GM10847 (cell line): ENCODE measurements around the gene SOX5.

Experiments used
- POLR2A ChIP-seq: IDR thresholded peaks from 2 replicates; pipeline ENCODE4 v1.6.1; 2011; ENCODE audit not compliant: insufficient read length; ENCODE audit errors: extremely low read depth

Gene SOX5

DNA sequence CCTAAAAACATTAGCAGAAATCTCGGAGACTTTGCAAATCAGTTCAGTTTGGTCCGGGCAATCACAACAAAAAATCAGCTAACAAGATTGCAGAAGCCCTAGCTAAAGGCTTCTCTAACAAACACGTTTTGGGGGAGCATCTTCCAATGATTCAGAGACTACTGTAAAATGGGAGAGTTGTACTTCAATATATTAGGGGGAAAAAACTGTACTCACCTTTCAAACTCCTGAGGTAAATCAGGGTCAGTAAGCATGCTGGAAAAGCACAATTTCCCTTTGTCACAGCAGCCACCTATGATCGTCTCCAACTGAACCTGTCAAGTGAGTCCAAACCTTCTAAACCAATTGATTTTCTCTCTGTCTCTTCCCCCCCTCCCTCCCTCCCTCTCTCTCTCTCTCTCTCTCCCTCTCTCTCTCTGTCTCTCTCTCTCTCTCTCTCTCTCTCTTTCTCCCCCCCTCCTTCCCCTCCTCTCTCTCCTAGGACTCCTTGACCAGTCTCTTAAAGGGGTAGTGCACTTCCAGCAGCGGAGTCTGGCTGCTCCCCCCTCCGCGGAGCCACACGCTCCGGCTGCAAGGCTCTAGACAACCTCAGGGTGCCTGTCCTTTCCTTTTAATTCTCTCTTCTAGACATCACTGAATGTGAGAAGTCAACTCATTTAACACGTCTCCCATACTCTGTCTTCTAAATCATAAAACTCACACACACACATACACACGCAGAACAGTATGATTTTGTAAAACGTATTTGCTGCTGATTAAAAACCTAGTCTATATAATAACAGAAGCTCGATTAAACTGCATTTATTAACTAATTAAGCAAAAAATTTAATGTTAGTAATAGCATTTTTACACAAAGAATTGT lies at the start of gene SOX5:
SOX5 (minus strand) TSS at position 323 of the 862 bp plus-strand sequence; CDS start at position 254, 69 bp downstream.
- no peak for TF ChIP-seq POLR2A

DNA sequence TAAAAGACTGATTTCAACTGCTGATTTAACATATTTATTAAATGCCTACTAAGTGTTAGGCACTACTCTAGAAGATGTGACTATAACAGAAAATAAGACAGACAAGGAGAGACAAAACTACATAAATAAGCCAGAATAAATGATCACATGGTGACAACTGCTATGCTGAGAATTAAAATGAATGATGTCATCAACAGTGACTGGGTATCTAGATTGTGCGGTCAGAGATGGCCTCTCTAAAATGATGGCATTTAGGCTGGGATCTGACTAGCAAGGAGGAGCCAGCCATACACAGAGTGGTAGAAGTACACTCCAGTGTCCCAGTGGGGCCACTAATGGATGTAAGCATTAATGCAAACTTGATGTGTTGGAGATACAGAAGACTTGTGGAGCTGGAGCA lies 37.6 kb upstream of the SOX5 start:
- TF ChIP-seq POLR2A: no peak

DNA sequence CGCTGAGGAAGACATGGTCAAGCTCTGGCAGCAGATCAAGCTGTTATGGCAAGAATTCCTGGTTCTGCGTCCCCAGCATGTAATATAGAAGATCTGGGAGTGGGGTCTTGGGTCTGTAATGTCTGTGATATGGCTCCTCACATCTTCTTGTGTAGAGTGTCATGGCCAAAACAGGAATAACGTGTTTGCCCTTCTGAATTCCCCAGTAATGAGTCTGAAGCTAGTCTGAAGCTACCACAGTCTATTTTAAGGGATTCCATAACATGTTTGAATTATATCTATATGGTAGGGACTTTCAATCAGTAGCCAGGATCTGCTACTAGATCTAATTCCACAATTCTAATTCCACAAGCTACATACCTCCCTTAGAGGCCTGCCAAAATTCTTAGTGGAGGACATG lies 31.4 kb upstream of the SOX5 start:
- TF ChIP-seq POLR2A: no peak

DNA sequence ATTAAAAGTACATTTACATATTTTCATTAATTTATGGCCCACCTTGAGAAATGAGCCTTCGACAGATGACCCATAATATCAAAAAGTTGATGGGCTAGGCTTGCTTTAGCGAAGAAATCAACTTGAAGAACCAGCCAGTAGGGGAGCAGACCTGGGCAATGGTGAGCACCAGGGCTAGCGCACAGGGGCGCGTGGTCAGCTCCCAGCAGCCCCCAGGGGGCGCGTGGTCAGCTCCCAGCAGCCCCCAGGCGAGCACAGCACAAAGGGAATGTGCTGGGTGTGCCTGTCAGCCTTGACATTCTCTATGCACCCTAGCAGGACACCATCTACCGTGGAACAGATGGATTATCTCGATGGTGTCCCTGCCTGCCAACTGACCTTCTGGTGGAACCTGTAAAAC lies 15.3 kb upstream of the SOX5 start:
- no peak for TF ChIP-seq POLR2A

DNA sequence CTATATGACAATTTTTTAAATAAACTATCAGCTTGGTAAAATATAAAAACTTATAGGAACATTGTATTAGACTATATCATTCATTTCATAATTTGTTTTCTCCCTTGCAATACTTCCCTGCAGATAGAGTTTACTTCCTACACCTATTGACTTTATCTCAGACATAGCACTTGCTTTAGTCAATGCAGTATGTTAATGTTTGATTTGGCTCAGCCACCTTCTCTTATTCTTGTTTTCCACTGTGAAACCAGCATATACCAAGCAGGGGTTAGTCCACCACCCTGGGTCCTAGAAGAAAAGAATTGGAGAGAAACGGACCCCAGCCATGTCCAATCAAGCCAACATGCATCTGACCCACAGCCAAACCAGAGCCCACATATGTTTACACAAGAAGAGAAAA lies 10.4 kb upstream of the SOX5 start:
- no peak for TF ChIP-seq POLR2A

DNA sequence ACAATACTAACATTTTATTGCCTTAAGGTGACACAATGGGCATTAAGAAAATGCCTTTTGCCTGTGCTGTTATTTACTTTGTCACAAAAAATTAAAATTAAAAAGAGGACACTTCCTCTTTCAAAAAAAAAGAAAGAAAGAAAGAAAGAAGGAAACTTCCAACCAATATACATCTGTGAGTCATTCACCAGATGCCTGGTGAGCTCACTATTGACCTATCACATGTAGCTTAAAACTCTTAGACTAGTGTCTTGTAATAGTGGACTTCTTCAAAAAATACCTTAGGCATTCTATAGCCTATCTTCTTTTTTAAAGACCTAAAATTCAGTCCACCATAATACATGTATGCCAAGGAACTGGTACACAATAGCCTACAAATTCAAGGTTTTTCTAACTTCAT lies 4.9 kb upstream of the SOX5 start:
- no peak for TF ChIP-seq POLR2A

DNA sequence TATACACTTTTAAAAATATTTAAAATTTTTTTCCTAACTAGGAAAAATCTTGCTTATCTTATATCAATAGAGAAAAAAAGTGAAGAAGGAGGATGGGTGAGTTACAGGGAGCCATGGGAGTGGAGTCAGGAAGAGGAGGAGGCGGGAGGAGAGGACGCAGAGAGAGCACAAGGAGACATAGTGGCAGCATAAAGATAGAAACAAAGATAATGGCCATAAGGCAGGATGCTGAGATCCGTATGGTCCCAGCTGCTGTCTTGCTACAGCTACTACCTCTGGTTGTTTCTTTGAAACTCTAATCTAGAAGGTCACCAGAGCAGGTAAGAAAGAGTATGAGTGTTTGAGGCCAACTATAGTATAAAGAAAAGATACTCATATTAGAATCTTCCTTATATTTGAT lies 2.6 kb upstream of the SOX5 start:
- TF ChIP-seq POLR2A: no peak

DNA sequence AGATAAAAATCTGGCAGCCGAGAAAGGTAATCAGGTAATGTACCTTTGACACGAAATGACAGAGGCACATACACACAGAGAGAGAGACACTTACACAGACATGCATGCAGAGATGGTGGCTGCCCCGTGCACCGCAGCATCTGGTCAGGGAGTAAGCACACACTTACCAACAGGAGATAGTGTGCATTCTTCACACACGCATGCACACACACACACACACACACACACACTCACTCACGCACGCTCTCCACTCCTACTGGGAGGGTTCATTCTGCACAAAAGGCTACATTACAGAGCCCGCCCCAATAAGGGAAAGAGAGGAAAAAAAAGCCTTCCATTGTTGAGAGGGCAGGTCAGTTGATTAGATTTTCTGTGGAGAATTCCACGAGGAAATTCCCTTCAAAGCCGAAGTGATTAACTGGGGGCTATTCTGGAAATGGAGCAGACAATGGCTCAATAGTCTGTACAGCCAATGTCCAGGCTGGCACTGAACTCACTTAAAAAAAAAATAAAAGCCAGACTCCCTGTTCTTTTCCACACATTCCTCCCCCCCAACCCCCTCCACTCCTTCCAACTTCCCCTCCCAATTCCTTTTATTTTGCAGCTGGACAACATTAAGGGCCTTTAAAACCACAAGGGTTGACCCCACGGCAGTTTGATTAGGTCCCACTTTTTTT lies 1.4 kb upstream of the SOX5 start:
- no peak for TF ChIP-seq POLR2A

DNA sequence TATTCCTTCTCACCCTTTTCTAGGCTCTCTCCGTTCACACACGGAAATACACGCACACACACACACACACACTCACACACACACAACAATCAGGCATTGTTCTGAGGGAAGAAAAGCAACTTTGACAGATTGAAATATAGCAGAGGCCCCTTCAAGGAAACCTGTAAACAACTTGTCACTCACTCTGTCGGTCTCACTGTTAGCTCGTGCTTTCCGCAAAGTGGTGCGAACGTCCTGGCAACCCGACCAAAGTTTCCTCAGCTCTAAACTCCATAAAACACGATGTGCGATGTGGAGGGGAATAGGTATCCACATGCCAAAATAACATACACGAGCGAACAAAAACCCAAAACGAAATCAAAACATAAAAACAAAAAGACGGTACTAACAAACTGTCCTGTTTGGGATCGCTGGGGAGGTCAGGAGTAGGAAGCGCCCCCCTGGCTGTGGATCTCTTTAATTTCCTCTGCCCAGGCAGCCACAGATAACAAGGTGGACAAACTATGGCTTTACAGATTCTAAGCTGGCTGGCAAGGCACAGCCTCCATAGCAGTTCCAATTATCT lies 822 bp upstream of the SOX5 start:
- no peak for TF ChIP-seq POLR2A

DNA sequence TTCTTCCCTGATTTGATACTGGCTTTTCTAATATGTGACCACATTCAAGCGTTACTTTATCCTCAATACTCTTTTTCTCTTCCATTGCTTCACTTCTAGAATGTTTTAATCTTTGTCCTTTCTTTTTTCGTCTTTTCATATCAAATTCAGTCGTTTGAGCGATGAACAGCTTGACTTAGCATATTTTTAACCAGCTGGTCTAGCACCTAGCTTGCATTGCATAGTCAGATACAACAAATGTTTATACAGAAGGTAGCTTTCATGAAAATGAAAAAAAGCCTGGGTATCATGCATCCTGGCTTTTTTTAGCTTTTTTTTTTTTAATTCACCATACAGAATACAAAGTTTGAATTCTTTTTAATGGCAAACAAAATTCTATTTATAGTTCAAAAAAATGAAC lies 1.2 kb downstream of the SOX5 start:
- no peak for TF ChIP-seq POLR2A

DNA sequence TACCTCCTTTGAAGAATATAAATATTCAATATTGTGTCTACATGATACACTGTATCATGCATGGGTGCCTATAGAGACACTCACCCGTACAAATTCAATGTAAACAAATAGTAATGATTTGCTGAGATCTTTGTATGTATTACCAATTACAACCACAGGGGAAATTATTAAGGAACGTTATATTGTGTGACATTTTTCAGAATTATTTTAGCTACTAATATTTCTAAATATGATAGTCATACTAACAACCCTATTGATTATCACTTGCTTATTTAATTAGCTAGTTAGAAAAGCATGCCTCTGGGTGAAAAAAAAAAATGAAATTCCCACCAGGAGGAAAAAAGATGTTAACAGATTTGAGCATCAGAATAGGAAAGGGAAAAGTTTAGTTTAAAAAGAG lies 2.1 kb downstream of the SOX5 start:
- no peak for TF ChIP-seq POLR2A

DNA sequence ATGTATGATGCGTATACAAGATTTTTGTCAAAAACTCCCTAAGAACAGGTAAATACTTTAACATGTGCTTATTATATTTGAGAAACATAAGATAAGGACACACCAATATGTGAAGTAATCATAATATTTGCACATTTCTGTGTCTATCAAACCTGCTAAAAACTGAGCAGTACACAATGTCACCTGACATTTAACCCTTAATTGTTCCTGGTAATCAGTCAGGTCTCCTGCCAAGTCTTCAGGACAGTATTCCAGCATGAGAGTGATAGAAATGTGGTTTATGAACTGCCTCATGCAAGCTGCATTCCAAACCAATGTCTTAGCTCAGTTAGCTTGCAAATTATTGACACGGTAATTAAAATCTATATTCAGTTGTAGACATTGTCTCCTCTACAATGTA lies 4.2 kb downstream of the SOX5 start:
- TF ChIP-seq POLR2A: no peak

DNA sequence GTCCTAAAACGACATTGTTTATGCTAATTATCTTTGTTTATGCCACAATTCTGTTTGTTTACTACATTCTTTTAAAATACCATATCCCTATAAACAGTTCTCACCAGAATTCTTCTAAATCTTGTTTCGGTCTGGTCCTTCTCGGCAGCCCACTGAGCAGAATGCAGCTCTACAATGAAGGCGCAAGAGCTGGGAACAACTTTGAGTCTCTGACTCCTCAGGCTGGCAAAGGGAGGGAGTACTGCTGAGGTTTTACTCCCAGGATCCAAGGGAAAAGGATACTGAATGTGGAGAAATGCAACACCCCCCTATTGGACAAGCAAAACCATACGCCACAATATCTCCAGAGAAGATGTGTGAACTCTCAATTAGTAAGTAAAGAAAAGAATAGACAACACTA lies 5.4 kb downstream of the SOX5 start:
- TF ChIP-seq POLR2A: no peak

DNA sequence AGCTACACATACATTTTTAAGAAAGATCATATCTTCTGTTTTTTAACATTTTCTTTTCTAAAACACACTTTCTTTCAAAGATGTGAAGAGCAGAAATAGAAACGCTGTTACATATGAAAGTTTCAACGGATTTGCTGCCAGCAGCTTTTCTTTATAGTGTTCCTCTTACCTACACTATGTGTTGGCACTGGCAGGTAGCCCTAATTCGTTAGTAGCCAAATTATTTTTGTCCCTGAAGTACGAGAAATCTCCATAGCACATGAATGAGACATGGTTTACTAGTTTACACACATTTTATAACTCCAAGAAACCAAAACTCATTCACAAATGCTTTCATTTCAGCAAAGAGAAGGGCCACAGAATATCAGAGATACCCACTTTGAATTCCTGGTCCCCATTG lies 6.6 kb downstream of the SOX5 start:
- TF ChIP-seq POLR2A: no peak

DNA sequence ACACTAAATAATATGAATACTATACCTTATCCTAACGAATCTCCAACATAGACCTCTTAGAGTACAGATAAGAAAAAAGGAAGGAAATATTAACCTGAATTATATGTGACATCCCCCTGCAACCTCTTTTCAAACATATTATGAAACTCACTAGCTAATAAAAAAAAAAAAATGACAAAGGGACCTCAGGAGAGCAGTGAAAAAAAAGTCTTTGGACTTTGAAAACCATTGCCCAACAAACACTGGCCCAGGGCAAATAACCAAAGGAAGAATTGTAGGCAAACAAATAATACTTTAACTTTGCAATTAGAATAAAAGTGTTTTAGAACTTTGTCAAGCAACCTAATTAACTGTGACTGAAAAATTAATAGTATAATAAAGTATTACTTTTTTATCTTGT lies 7.7 kb downstream of the SOX5 start:
- TF ChIP-seq POLR2A: no peak

DNA sequence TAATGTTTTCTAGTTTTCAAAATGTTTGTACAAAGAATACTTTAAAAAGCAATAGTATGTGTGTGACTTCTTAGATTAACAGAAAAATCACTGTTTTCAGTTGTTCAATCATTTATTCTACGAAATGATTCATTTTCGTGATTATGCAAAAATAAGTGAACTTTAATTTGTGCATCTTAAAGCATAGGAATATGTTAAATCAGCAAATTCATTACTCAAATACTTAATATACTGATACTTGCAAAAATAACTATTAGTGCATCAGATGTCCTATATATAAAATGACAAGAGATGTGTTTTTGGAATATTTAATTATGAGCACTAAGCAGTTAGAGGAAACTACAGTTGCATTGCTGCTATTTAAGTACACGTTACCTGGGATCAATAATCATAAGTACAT lies 11.0 kb downstream of the SOX5 start:
- no peak for TF ChIP-seq POLR2A

DNA sequence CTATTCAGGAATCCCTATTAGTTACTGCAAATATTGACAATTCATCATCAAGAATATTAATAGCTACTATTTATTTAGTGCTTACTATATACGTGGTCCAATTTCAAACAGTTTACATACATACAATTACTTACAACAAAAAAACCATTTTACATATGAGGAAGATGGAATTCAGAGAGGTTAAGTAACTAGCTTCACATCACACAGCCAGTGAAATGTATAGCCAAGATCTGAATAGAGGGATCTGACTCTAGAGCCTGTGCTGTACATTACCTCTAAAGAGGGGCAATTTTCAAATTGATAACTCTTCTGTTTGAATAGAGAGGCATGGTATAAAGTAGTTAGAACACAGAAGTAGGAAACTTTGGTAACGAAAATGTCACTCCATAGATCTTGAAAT lies 18.3 kb downstream of the SOX5 start:
- no peak for TF ChIP-seq POLR2A

DNA sequence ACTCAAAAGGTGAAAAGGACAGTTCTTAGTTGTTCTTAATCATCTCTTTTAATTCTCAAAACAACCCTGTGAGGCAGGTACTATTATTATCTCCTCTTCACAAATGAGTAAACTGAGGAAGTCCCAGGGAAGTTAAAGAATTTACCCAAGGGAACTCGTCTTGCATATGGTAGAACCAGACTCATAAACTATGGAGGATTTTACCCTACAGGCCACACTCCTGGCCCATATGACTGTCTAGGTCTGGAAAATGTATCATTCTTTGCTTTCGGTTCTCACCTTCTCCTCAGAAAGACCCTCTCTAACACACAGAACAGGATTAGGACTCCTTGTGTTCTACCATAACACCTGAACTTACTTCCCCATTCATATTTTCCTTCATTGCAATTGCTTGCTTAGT lies 18.9 kb downstream of the SOX5 start:
- no peak for TF ChIP-seq POLR2A
